ENCODE measurements around the gene ENOX1.

DNA sequence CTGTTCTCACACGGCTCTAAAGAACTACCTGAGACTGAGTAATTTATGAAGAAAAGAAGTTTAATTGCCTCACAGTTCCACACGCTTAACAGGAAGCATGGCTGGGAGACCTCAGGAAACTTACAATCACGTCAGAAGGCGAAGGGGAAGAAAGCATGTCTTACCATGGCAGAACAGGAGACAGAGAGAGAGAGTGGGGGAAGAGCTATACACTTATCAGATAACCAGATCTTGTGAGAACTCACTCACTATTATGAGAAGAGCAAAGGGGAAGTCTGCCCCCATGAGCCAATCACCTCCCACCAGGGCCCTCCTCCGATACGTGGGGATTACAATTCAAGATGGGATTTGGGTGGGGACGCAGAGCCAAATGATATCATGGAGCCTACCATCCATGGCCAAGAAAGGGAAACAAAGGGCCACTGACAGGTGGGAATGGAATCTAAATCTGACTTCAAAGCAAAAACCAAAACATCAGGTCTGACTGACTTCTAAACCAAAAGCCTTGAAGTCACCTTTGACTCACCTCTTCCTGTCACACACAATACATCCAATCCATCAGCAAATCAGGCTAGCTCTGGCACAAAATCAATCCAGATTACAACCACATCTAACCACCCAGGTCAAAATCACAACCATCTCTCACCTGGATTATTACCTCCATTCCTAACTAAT is 189.7 kb downstream of the ENOX1 start:
- TF ChIP-seq SIN3A (IDR thresholded peaks at IDR 0.05; ENCODE audit: borderline replicate concordance, insufficient read depth, low read length) (no peak), TAF1 (IDR thresholded peaks at IDR 0.05; ENCODE audit: borderline replicate concordance, insufficient read depth, low read length) (no peak)

Measured in PFSK-1 (cell line).